ENCODE data around the gene SHROOM2.

GRCh38 chrX:9802737-9803136, 16.5 kb downstream of the SHROOM2 start:
- TF ChIP-seq SPI1 (IDR thresholded peaks at IDR 0.05; ENCODE audit: low read depth, low read length) (no peak), POLR2AphosphoS5 (IDR thresholded peaks at IDR 0.05; ENCODE audit: low read depth, low read length) (no peak), POU2F2 (IDR thresholded peaks at IDR 0.05; ENCODE audit: low read depth, low read length) (no peak), POLR2A (IDR thresholded peaks at IDR 0.05; ENCODE audit: low read depth, low read length) (no peak), TAF1 (IDR thresholded peaks at IDR 0.05; ENCODE audit: low read depth, low read length) (no peak)
